HepG2 (cell line): ENCODE results near the gene LRRC4C. TPM values are rescaled to one million over a fixed set of nuclear protein-coding genes. Genes with fewer than 3 reads are reported as not detected.

ENCODE experiments used
- ATAC-seq: fragments of 200-7000 bp; cut with Tn5 transposase; 3 replicates; pipeline ENCODE4 v1.9.1; 2020; ENCODE audit warnings: mild to moderate bottlenecking, moderate library complexity
- BruUV-seq: library from RNA; stranded (reverse); fragments of 400-500 nt; replicated peaks from 2 replicates; lab custom pipeline; 2021; lab: Mats Ljungman, UMichigan
- CTCF ChIA-PET: fragments of 300-600 bp; formaldehyde crosslinking; extraction: SDS; loops from one replicate; lab custom pipeline; 2021; ENCODE audit warnings: low total read pairs, inconsistent platforms, low intra/inter-chr PET ratio; lab: Yijun Ruan, JAX
- POLR2A ChIA-PET: fragments of 350-600 bp; sonication (Branson Sonifier 250); formaldehyde crosslinking; loops from one replicate; lab custom pipeline; 2020; ENCODE audit warnings: antibody characterized with exemption, inconsistent platforms; lab: Yijun Ruan, JAX
- DNase-seq: peaks from one replicate; pipeline ENCODE4 v3.0.0-alpha.2; 2015; ENCODE audit warnings: low spot score
- FAIRE-seq: peaks from 3 replicates; lab custom pipeline; 2011; peaks lifted over from hg19 to GRCh38; lab: Jason Lieb, UNC
- H2AFZ ChIP-seq: one replicate; pipeline ENCODE4 v1.6.1; 2011; ENCODE audit warnings: low read length, inconsistent platforms
- H3K27ac ChIP-seq: fragments of 300-600 bp; 3 replicates; pipeline ENCODE4 v1.8.0; 2011; ENCODE audit warnings: mixed run types, mild to moderate bottlenecking, mixed read lengths, low read length, inconsistent platforms; ENCODE audit not compliant: insufficient read depth; ENCODE audit errors: extremely low read length
- H3K27me3 ChIP-seq, 2 experiments: fragments of 200-600 bp in 1 of 2; 2 replicates in 1 of 2; 3 replicates in 1 of 2; pipeline versions ENCODE4 v1.6.0 to v1.8.0; 2011; ENCODE audit warnings: low read length in 2 of 2, mild to moderate bottlenecking in 2 of 2, moderate library complexity in 2 of 2, inconsistent platforms in 1 of 2; ENCODE audit not compliant: insufficient read depth in 2 of 2, control insufficient read depth in 1 of 2
- H3K36me3 ChIP-seq, 2 experiments: fragments of 200-600 bp in 1 of 2; replicated peaks in 1 of 2; 2 replicates in 1 of 2; 3 replicates in 1 of 2; pipeline versions ENCODE4 v1.5.1 to v1.8.0; 2011; ENCODE audit warnings: low read length in 2 of 2, inconsistent platforms in 1 of 2; ENCODE audit not compliant: insufficient read depth in 2 of 2, control insufficient read depth in 1 of 2
- H3K4me1 ChIP-seq: 2 replicates; pipeline ENCODE4 v1.5.1; 2012; ENCODE audit warnings: low read length, inconsistent platforms; ENCODE audit not compliant: insufficient read depth
- H3K4me2 ChIP-seq: 2 replicates; pipeline ENCODE4 v1.6.0; 2011; ENCODE audit warnings: low read depth, low read length, inconsistent platforms
- H3K4me3 ChIP-seq, 3 experiments: fragments of 200-600 bp in 1 of 3; sonication (generic), shearing (Covaris generic) in 1 of 3; replicated peaks in 1 of 3; 2 replicates each; pipeline ENCODE4 v1.5.1; 2011 to 2016; ENCODE audit warnings: low read length in 3 of 3, inconsistent platforms in 2 of 3, low read depth in 2 of 3, mild to moderate bottlenecking in 2 of 3, control low read depth in 1 of 3, mixed read lengths in 1 of 3; ENCODE audit not compliant: insufficient read depth in 1 of 3
- H3K79me2 ChIP-seq: one replicate; pipeline ENCODE4 v1.6.1; 2011; ENCODE audit warnings: low read length, inconsistent platforms; ENCODE audit not compliant: insufficient read depth
- H3K9ac ChIP-seq: 2 replicates; pipeline ENCODE4 v1.6.0; 2011; ENCODE audit warnings: mild to moderate bottlenecking, low read depth, low read length, inconsistent platforms; ENCODE audit not compliant: insufficient read depth
- H3K9me3 ChIP-seq: 2 replicates; pipeline ENCODE4 v1.5.1; 2012; ENCODE audit warnings: mild to moderate bottlenecking, low read length
- H4K20me1 ChIP-seq: 2 replicates; pipeline ENCODE4 v1.6.0; 2011; ENCODE audit warnings: inconsistent platforms, mild to moderate bottlenecking, low read length, moderate library complexity; ENCODE audit not compliant: insufficient read depth
- GPBP1L1 ChIP-seq: sonication (generic); formaldehyde crosslinking; IDR thresholded peaks from 2 replicates; pipeline ENCODE4 v1.5.0; 2020; ENCODE audit warnings: mild to moderate bottlenecking, missing genetic modification reagents
- NFIB ChIP-seq: sonication (generic); formaldehyde crosslinking; IDR thresholded peaks from 2 replicates; pipeline ENCODE4 v1.9.0; 2021; ENCODE audit warnings: missing genetic modification reagents, mild to moderate bottlenecking, borderline replicate concordance
- REST ChIP-seq, 2 experiments: IDR thresholded peaks; 2 replicates each; pipeline ENCODE4 v1.6.1; 2011 to 2012; ENCODE audit warnings: low read length in 2 of 2, borderline replicate concordance in 1 of 2, low read depth in 1 of 2, mild to moderate bottlenecking in 1 of 2, moderate library complexity in 1 of 2
- RNF219 ChIP-seq: sonication (generic); formaldehyde crosslinking; IDR thresholded peaks from 2 replicates; pipeline ENCODE4 v1.5.0; 2020; ENCODE audit warnings: mild to moderate bottlenecking, missing genetic modification reagents
- in situ Hi-C: cut with HindIII; loops from 2 replicates; pipeline ENCODE4 v1.10.0; 2017; ENCODE audit warnings: low pct_unique_long_range_greater_than_20kb; ENCODE audit not compliant: extremely low pct_ligation_motif_present
- intact Hi-C: fragments of 100-400 bp; cut with micrococcal nuclease; formaldehyde crosslinking; loops from one replicate; pipeline ENCODE4 v1.10.0; 2022; ENCODE audit not compliant: unreplicated experiment
- polyA plus RNA-seq, 8 experiments: library from polyadenylated mRNA; depleted of rRNA in 3 of 8; stranded (reverse) in 7 of 8; unstranded in 1 of 8; fragments of >200 nt; fragmentation: Illumina TruSeq in 4 of 8; extraction: Trizol in 4 of 8; gene quantifications; 2 replicates each; pipeline versions ENCODE4 v1.2.1 to v1.2.3, GENCODE V29; 2011 to 2016; ENCODE audit warnings: low read depth in 4 of 8, missing spikeins in 1 of 8, mixed read lengths in 1 of 8; ENCODE audit not compliant: insufficient read depth in 1 of 8
- total RNA-seq, 5 experiments: library from RNA; depleted of rRNA; stranded (reverse); fragments of >200 nt; fragmentation: Illumina TruSeq; extraction: Trizol; gene quantifications; 2 replicates each; pipeline ENCODE4 v1.2.3, GENCODE V29; 2016; ENCODE audit warnings: low read depth in 1 of 5

Gene LRRC4C
- total and polyA plus RNA-seq, 2 of the 13 experiments (the other 11 are each of a cell fraction or from before 2014, with no cell fraction given) = not detected

GRCh38 chr11:41005986-41006385 lies 453.5 kb downstream of the LRRC4C start:
- no peak for TF ChIP-seq NFIB
- TF ChIP-seq GPBP1L1 (CRISPR knock-in tag) = no peak
- no peak for TF ChIP-seq RNF219 (CRISPR knock-in tag)
- no peak for TF ChIP-seq REST (IDR thresholded peaks at IDR 0.05; ENCODE audit: borderline replicate concordance in 1 of 2, low read depth in 1 of 2, low read length in 2 of 2)
- ChIA-PET POLR2A (no interaction called here), CTCF (no interaction called here)
- H3K27me3 ChIP-seq = no peaks in the 10 kb centered on the region
- H4K20me1 ChIP-seq = no peaks in the 10 kb centered on the region
- no peak overlapping the region for H3K4me2 ChIP-seq
- no peak overlapping the region for H3K9ac ChIP-seq
- FAIRE-seq = no peak
- H3K36me3 ChIP-seq = no peaks in the 10 kb centered on the region
- no TSS peak for BruUV-seq
- ATAC-seq = no peak
- no peak overlapping the region for H3K4me3 ChIP-seq
- intact Hi-C loops (no loop called here), in situ Hi-C loops (no loop called here)
- no peak overlapping the region for H2AFZ ChIP-seq
- H3K9me3 ChIP-seq = peaks cover 62% of the 10 kb centered on the region
- H3K27ac ChIP-seq = no peak overlapping the region
- H3K79me2 ChIP-seq = no peaks in the 10 kb centered on the region
- no peak for DNase-seq
- H3K4me1 ChIP-seq = no peaks in the 10 kb centered on the region
